ENCODE measurements around the gene AUTS2. TPM values are rescaled to one million over a fixed set of nuclear protein-coding genes. Genes with fewer than 3 reads are reported as not detected.

Gene AUTS2
- total RNA-seq, 1 experiment from 2014 or later: 50.0 TPM

GRCh38 chr7:69801729-69802682, 203.7 kb downstream of the AUTS2 start:
- Mint-ChIP-seq H3K36me3 (no peaks in the 10 kb centered on the region), H3K4me3 (no peak overlapping the region), H3K4me1 (peaks cover 21% of the 10 kb centered on the region), H3K27ac (no peak overlapping the region), H3K27me3 (ENCODE audit: low read depth) (no peaks in the 10 kb centered on the region), H3K9me3 (no peaks in the 10 kb centered on the region)
- TF ChIP-seq NR2C2 (CRISPR knock-in tag; IDR thresholded peaks at IDR 0.05): no peak
- no peak for TF ChIP-seq JUN (CRISPR knock-in tag; IDR thresholded peaks at IDR 0.05)
- TF ChIP-seq ZNF263 (CRISPR knock-in tag; IDR thresholded peaks at IDR 0.05; ENCODE audit: low read depth): no peak
- TF ChIP-seq FOXP4 (CRISPR knock-in tag; IDR thresholded peaks at IDR 0.05): no peak
- ATAC-seq (no peak), DNase-seq (ENCODE audit: low spot score) (no peak)
- CTCF ChIA-PET: no interaction called here
- POLR2A ChIA-PET: no interaction called here

GRCh38 chr7:69803699-69804516, 205.6 kb downstream of the AUTS2 start:
- Mint-ChIP-seq H3K9me3 (no peaks in the 10 kb centered on the region), H3K27ac (no peak overlapping the region), H3K4me3 (no peak overlapping the region), H3K36me3 (no peaks in the 10 kb centered on the region), H3K4me1 (peaks cover 21% of the 10 kb centered on the region), H3K27me3 (ENCODE audit: low read depth) (no peaks in the 10 kb centered on the region)
- ChIA-PET POLR2A (no interaction called here), CTCF (no interaction called here)
- ATAC-seq: no peak
- DNase-seq (ENCODE audit: low spot score): no peak
- TF ChIP-seq FOXP1 (CRISPR knock-in tag; IDR thresholded peaks at IDR 0.05; ENCODE audit: borderline replicate concordance) (no peak), SMAD4 (CRISPR knock-in tag; IDR thresholded peaks at IDR 0.05) (no peak), CTCF (IDR thresholded peaks at IDR 0.05) (no peak), SMAD3 (CRISPR knock-in tag; IDR thresholded peaks at IDR 0.05; ENCODE audit: borderline replicate concordance) (no peak), PRRX2 (CRISPR knock-in tag; IDR thresholded peaks at IDR 0.05) (no peak), KAT7 (CRISPR knock-in tag; IDR thresholded peaks at IDR 0.05; ENCODE audit: borderline replicate concordance) (no peak), FOXJ3 (CRISPR knock-in tag; IDR thresholded peaks at IDR 0.05; ENCODE audit: borderline replicate concordance) (no peak), ZNF396 (CRISPR knock-in tag; IDR thresholded peaks at IDR 0.05; ENCODE audit: borderline replicate concordance) (no peak), NR2C2 (CRISPR knock-in tag; IDR thresholded peaks at IDR 0.05) (no peak), MXD4 (CRISPR knock-in tag; IDR thresholded peaks at IDR 0.05; ENCODE audit: borderline replicate concordance) (no peak), IRF2 (CRISPR knock-in tag; IDR thresholded peaks at IDR 0.05; ENCODE audit: borderline replicate concordance, low read depth) (no peak), ESRRA (CRISPR knock-in tag; IDR thresholded peaks at IDR 0.05; ENCODE audit: borderline replicate concordance) (no peak)
- TF ChIP-seq, protein P1, sequence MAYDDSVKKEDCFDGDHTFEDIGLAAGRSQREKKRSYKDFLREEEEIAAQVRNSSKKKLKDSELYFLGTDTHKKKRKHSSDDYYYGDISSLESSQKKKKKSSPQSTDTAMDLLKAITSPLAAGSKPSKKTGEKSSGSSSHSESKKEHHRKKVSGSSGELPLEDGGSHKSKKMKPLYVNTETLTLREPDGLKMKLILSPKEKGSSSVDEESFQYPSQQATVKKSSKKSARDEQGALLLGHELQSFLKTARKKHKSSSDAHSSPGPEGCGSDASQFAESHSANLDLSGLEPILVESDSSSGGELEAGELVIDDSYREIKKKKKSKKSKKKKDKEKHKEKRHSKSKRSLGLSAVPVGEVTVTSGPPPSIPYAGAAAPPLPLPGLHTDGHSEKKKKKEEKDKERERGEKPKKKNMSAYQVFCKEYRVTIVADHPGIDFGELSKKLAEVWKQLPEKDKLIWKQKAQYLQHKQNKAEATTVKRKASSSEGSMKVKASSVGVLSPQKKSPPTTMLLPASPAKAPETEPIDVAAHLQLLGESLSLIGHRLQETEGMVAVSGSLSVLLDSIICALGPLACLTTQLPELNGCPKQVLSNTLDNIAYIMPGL (CRISPR knock-in tag; IDR thresholded peaks at IDR 0.05): no peak
- TF ChIP-seq, protein P2, sequence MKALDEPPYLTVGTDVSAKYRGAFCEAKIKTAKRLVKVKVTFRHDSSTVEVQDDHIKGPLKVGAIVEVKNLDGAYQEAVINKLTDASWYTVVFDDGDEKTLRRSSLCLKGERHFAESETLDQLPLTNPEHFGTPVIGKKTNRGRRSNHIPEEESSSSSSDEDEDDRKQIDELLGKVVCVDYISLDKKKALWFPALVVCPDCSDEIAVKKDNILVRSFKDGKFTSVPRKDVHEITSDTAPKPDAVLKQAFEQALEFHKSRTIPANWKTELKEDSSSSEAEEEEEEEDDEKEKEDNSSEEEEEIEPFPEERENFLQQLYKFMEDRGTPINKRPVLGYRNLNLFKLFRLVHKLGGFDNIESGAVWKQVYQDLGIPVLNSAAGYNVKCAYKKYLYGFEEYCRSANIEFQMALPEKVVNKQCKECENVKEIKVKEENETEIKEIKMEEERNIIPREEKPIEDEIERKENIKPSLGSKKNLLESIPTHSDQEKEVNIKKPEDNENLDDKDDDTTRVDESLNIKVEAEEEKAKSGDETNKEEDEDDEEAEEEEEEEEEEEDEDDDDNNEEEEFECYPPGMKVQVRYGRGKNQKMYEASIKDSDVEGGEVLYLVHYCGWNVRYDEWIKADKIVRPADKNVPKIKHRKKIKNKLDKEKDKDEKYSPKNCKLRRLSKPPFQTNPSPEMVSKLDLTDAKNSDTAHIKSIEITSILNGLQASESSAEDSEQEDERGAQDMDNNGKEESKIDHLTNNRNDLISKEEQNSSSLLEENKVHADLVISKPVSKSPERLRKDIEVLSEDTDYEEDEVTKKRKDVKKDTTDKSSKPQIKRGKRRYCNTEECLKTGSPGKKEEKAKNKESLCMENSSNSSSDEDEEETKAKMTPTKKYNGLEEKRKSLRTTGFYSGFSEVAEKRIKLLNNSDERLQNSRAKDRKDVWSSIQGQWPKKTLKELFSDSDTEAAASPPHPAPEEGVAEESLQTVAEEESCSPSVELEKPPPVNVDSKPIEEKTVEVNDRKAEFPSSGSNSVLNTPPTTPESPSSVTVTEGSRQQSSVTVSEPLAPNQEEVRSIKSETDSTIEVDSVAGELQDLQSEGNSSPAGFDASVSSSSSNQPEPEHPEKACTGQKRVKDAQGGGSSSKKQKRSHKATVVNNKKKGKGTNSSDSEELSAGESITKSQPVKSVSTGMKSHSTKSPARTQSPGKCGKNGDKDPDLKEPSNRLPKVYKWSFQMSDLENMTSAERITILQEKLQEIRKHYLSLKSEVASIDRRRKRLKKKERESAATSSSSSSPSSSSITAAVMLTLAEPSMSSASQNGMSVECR (CRISPR knock-in tag; IDR thresholded peaks at IDR 0.05; ENCODE audit: borderline replicate concordance): no peak
- TF ChIP-seq, protein P3, sequence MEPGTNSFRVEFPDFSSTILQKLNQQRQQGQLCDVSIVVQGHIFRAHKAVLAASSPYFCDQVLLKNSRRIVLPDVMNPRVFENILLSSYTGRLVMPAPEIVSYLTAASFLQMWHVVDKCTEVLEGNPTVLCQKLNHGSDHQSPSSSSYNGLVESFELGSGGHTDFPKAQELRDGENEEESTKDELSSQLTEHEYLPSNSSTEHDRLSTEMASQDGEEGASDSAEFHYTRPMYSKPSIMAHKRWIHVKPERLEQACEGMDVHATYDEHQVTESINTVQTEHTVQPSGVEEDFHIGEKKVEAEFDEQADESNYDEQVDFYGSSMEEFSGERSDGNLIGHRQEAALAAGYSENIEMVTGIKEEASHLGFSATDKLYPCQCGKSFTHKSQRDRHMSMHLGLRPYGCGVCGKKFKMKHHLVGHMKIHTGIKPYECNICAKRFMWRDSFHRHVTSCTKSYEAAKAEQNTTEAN (CRISPR knock-in tag; IDR thresholded peaks at IDR 0.05): no peak
- TF ChIP-seq, protein P4, sequence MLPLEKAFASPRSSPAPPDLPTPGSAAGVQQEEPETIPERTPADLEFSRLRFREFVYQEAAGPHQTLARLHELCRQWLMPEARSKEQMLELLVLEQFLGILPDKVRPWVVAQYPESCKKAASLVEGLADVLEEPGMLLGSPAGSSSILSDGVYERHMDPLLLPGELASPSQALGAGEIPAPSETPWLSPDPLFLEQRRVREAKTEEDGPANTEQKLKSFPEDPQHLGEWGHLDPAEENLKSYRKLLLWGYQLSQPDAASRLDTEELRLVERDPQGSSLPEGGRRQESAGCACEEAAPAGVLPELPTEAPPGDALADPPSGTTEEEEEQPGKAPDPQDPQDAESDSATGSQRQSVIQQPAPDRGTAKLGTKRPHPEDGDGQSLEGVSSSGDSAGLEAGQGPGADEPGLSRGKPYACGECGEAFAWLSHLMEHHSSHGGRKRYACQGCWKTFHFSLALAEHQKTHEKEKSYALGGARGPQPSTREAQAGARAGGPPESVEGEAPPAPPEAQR (CRISPR knock-in tag; IDR thresholded peaks at IDR 0.05): no peak
